Stimulated activated CD4-positive, alpha-beta T cell treated with anti-CD3 and anti-CD28 coated beads, TNF-alpha, amount 100 ng/mL, for 4 hours (primary cell): ENCODE data around the gene MORN5.
"Not testable (repeated sequence)": the region's sequence is repeated elsewhere in the genome, so short reads cannot be mapped to it uniquely, and the experiment has no call there.

Experiments
- DNase-seq, 3 experiments: peaks; one replicate each; pipeline ENCODE4 v3.0.0-alpha.2; 2020; ENCODE audit warnings: low read depth in 3 of 3

Gene MORN5

GRCh38 chr9:122159026-122159924 is at the start of gene MORN5, which contains the start of gene NDUFA8:
Gene MORN5 (plus strand): TSS chr9:122159908. CDS start chr9:122159973, 65 bp downstream.
Gene NDUFA8 (minus strand): TSS chr9:122159779. CDS start chr9:122159677, 102 bp downstream.
- DNase-seq: peak; percentile 88 to 94 (median 92)

- no peak for DNase-seq
These were observed 49.4 kb upstream of the MORN5 start for GRCh38 chr9:122110100-122110833.

GRCh38 chr9:122111413-122112085 is 48.2 kb upstream of the MORN5 start:
- no peak for DNase-seq

- no peak for DNase-seq
These were observed 47.5 kb upstream of the MORN5 start for GRCh38 chr9:122112238-122112637.

GRCh38 chr9:122113574-122113973 is 46.1 kb upstream of the MORN5 start:
- DNase-seq: no peak

GRCh38 chr9:122115176-122116035 is 44.3 kb upstream of the MORN5 start:
- no peak for DNase-seq

GRCh38 chr9:122116040-122116439 is 43.7 kb upstream of the MORN5 start:
- DNase-seq: no peak

- DNase-seq: no peak
These were observed 43.1 kb upstream of the MORN5 start for GRCh38 chr9:122116448-122117173.

GRCh38 chr9:122117241-122117640 is 42.5 kb upstream of the MORN5 start:
- not testable (repeated sequence) for DNase-seq

GRCh38 chr9:122118343-122119165 is 41.2 kb upstream of the MORN5 start:
- no peak for DNase-seq

GRCh38 chr9:122119166-122119521 is 40.6 kb upstream of the MORN5 start:
- no peak for DNase-seq

- no peak for DNase-seq
These were observed 40.0 kb upstream of the MORN5 start for GRCh38 chr9:122119721-122120120.

- DNase-seq: no peak
These were observed 39.2 kb upstream of the MORN5 start for GRCh38 chr9:122120316-122121071.

GRCh38 chr9:122121391-122121790 is 38.3 kb upstream of the MORN5 start:
- no peak for DNase-seq

GRCh38 chr9:122121931-122122330 is 37.8 kb upstream of the MORN5 start:
- DNase-seq: no peak

- DNase-seq: no peak
These were observed 37.2 kb upstream of the MORN5 start for GRCh38 chr9:122122468-122122867.

- DNase-seq: peak; percentile 44 to 58 (median 52)
These were observed 36.6 kb upstream of the MORN5 start for GRCh38 chr9:122122903-122123632.

GRCh38 chr9:122124048-122124447 is 35.7 kb upstream of the MORN5 start:
- DNase-seq: no peak
